HG03575 (cell line): Measurements from ENCODE around the gene PSMC6.

Experiments
- ATAC-seq: cut with Tn5 transposase; IDR thresholded peaks from one replicate; pipeline ENCODE4 v1.9.1; 2021; ENCODE audit not compliant: unreplicated experiment, insufficient number of reproducible peaks, low FRiP score; ENCODE audit errors: extremely low read depth

The PSMC6 gene

GRCh38 chr14:52767058-52767833, 60.2 kb downstream of the PSMC6 start:
- no peak for ATAC-seq

GRCh38 chr14:52769887-52770286, 62.9 kb downstream of the PSMC6 start:
- no peak for ATAC-seq

- ATAC-seq, result no peak
Observed at GRCh38 chr14:52776816-52777215, 69.8 kb downstream of the PSMC6 start.
